ENCODE results near the gene ZNRF2. TPM values are rescaled to one million over a fixed set of nuclear protein-coding genes. Genes with fewer than 3 reads are reported as not detected.

ZNRF2 gene
- total RNA-seq, 1 experiment from 2014 or later, result 24.7 TPM

- peaks cover 41% of the 10 kb centered on the region for H3K79me2 ChIP-seq (ENCODE audit: low read depth)
- H4K20me1 ChIP-seq (ENCODE audit: insufficient read depth), result no peaks in the 10 kb centered on the region
- H3K4me1 ChIP-seq (replicated peaks; ENCODE audit: insufficient read depth), result 0 out of 2 replicates have a peak, but pooled peaks cover 3% of the 10 kb centered on the region
- no peaks in the 10 kb centered on the region for H3F3A ChIP-seq (ENCODE audit: insufficient read depth, low read depth)
- no peak overlapping the region for H3K4me3 ChIP-seq
- DNase-seq, result no peak
- no peak overlapping the region for H3K27ac ChIP-seq
- no peaks in the 10 kb centered on the region for H3K9me2 ChIP-seq (ENCODE audit: insufficient read depth)
- no peak overlapping the region for H2AFZ ChIP-seq
- intact Hi-C loops (cut with micrococcal nuclease; ENCODE audit: unreplicated experiment), result no loop called here
- TF ChIP-seq, protein P1, sequence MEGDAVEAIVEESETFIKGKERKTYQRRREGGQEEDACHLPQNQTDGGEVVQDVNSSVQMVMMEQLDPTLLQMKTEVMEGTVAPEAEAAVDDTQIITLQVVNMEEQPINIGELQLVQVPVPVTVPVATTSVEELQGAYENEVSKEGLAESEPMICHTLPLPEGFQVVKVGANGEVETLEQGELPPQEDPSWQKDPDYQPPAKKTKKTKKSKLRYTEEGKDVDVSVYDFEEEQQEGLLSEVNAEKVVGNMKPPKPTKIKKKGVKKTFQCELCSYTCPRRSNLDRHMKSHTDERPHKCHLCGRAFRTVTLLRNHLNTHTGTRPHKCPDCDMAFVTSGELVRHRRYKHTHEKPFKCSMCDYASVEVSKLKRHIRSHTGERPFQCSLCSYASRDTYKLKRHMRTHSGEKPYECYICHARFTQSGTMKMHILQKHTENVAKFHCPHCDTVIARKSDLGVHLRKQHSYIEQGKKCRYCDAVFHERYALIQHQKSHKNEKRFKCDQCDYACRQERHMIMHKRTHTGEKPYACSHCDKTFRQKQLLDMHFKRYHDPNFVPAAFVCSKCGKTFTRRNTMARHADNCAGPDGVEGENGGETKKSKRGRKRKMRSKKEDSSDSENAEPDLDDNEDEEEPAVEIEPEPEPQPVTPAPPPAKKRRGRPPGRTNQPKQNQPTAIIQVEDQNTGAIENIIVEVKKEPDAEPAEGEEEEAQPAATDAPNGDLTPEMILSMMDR (conservative IDR thresholded peaks at IDR 0.05), result no peak
- no peak for TF ChIP-seq EZH2 (IDR thresholded peaks at IDR 0.05; ENCODE audit: low read depth)
- H3K27me3 ChIP-seq (ENCODE audit: insufficient read depth, low read depth), result no peaks in the 10 kb centered on the region
- no peak overlapping the region for H3K4me2 ChIP-seq
- ChIA-PET POLR2A (ENCODE audit: unreplicated experiment) (no interaction called here), CTCF (interaction anchor here (0.6 kb wide), 1 partner anchor 14 kb away, joined by 14 read pairs; no protein-coding TSS in a partner anchor)
- no peaks in the 10 kb centered on the region for H3K36me3 ChIP-seq (ENCODE audit: low read depth)
- no peaks in the 10 kb centered on the region for H3K9me3 ChIP-seq (ENCODE audit: insufficient read depth, low read depth)
- BruUV-seq (replicated peaks), result no TSS peak
Observed at GRCh38 chr7:30330134-30331111, 46.0 kb downstream of the ZNRF2 start.

DNA sequence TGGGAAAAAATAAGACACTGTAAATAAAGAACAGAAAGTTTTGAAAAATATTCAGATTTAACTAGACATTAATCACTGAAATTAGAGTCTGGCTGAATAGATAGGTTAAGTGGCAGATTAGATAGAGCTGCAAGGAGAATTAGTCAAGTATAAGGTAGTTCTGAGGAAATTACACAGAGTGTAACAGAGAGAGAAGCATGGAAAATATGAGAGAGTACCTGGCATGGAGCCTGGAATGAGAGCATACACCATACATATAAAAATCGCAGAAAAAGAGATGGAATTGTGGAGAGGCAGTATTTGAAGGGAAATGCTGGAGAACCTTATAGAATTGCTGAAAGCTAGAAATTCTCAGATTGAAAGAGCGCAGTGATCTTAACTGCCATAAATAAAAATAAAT, 46.9 kb downstream of the ZNRF2 start:
- 0 out of 2 replicates have a peak, but pooled peaks cover 3% of the 10 kb centered on the region for H3K4me1 ChIP-seq (replicated peaks; ENCODE audit: insufficient read depth)
- no peaks in the 10 kb centered on the region for H4K20me1 ChIP-seq (ENCODE audit: insufficient read depth)
- no TSS peak for BruUV-seq (replicated peaks)
- H3K9me2 ChIP-seq (ENCODE audit: insufficient read depth), result no peaks in the 10 kb centered on the region
- H3K9me3 ChIP-seq (ENCODE audit: insufficient read depth, low read depth), result no peaks in the 10 kb centered on the region
- H3K4me3 ChIP-seq, result no peak overlapping the region
- CTCF ChIA-PET, result no interaction called here
- intact Hi-C loops (cut with micrococcal nuclease; ENCODE audit: unreplicated experiment), result no loop called here
- POLR2A ChIA-PET (ENCODE audit: unreplicated experiment), result interaction anchor here (0.7 kb wide), 1 partner anchor 11 kb away, joined by 7 read pairs; no protein-coding TSS in a partner anchor
- TF ChIP-seq, protein P1 (conservative IDR thresholded peaks at IDR 0.05), result no peak
- no peak overlapping the region for H3K27ac ChIP-seq
- H3F3A ChIP-seq (ENCODE audit: insufficient read depth, low read depth), result no peaks in the 10 kb centered on the region
- H2AFZ ChIP-seq, result no peak overlapping the region
- no peaks in the 10 kb centered on the region for H3K27me3 ChIP-seq (ENCODE audit: insufficient read depth, low read depth)
- no peaks in the 10 kb centered on the region for H3K36me3 ChIP-seq (ENCODE audit: low read depth)
- DNase-seq, result no peak
- no peak overlapping the region for H3K4me2 ChIP-seq
- peaks cover 47% of the 10 kb centered on the region for H3K79me2 ChIP-seq (ENCODE audit: low read depth)

GRCh38 chr7:30332549-30332948, 48.2 kb downstream of the ZNRF2 start:
- peaks cover 47% of the 10 kb centered on the region for H3K79me2 ChIP-seq (ENCODE audit: low read depth)
- BruUV-seq (replicated peaks), result no TSS peak

More at GRCh38 chr7:30332549-30332948, 48.2 kb downstream of the ZNRF2 start:
- Histone ChIP-seq H2AFZ (no peak overlapping the region), H4K20me1 (ENCODE audit: insufficient read depth) (no peaks in the 10 kb centered on the region), H3K9me3 (ENCODE audit: insufficient read depth, low read depth) (no peaks in the 10 kb centered on the region), H3K27ac (no peak overlapping the region), H3K27me3 (ENCODE audit: insufficient read depth, low read depth) (no peaks in the 10 kb centered on the region), H3K4me1 (replicated peaks; ENCODE audit: insufficient read depth) (0 out of 2 replicates have a peak, but pooled peaks cover 3% of the 10 kb centered on the region), H3K9me2 (ENCODE audit: insufficient read depth) (no peaks in the 10 kb centered on the region), H3K4me3 (no peak overlapping the region), H3K4me2 (no peak overlapping the region), H3K36me3 (ENCODE audit: low read depth) (no peaks in the 10 kb centered on the region), H3F3A (ENCODE audit: insufficient read depth, low read depth) (no peaks in the 10 kb centered on the region)
- ChIA-PET CTCF (interaction anchor here (0.6 kb wide), 1 partner anchor 33 kb away, joined by 16 read pairs; no protein-coding TSS in a partner anchor), POLR2A (ENCODE audit: unreplicated experiment) (no interaction called here)
- DNase-seq, result no peak
- no peak for TF ChIP-seq EZH2 (IDR thresholded peaks at IDR 0.05; ENCODE audit: low read depth)
- TF ChIP-seq, protein P1 (conservative IDR thresholded peaks at IDR 0.05), result no peak
- intact Hi-C loops (cut with micrococcal nuclease; ENCODE audit: unreplicated experiment), result no loop called here

Measured in PC-9 (cell line).